Stimulated activated CD8-positive, alpha-beta memory T cell treated with anti-CD3 and anti-CD28 coated beads, Interleukin-7, amount 100 ng/mL, for 48 hours (primary cell): ENCODE measurements around the gene ADAMTS12.

Experiments
- DNase-seq, 2 donors: peaks; one replicate each; pipeline ENCODE4 v3.0.0-alpha.2; 2020; ENCODE audit warnings: low read depth in 1 of 2; ENCODE audit errors: extremely low read depth in 1 of 2

Gene ADAMTS12

GRCh38 chr5:33810491-33811120 lies 81.2 kb downstream of the ADAMTS12 start:
- no peak for DNase-seq

GRCh38 chr5:33809936-33810335 lies 81.9 kb downstream of the ADAMTS12 start:
- DNase-seq, result no peak

GRCh38 chr5:33808699-33809098 lies 83.1 kb downstream of the ADAMTS12 start:
- no peak for DNase-seq

GRCh38 chr5:33807771-33808170 lies 84.0 kb downstream of the ADAMTS12 start:
- no peak for DNase-seq

GRCh38 chr5:33806738-33807442 lies 84.9 kb downstream of the ADAMTS12 start:
- no peak for DNase-seq

GRCh38 chr5:33801292-33801691 lies 90.5 kb downstream of the ADAMTS12 start:
- DNase-seq, result no peak

GRCh38 chr5:33800241-33800950 lies 91.4 kb downstream of the ADAMTS12 start:
- DNase-seq, result no peak

GRCh38 chr5:33795496-33795895 lies 96.3 kb downstream of the ADAMTS12 start:
- no peak for DNase-seq

GRCh38 chr5:33794550-33795181 lies 97.1 kb downstream of the ADAMTS12 start:
- DNase-seq, result no peak

GRCh38 chr5:33793836-33794549 lies 97.8 kb downstream of the ADAMTS12 start:
- no peak for DNase-seq

GRCh38 chr5:33793276-33793675 lies 98.5 kb downstream of the ADAMTS12 start:
- no peak for DNase-seq

GRCh38 chr5:33792559-33792958 lies 99.2 kb downstream of the ADAMTS12 start:
- DNase-seq, result no peak

- no peak for DNase-seq
Measured at GRCh38 chr5:33789567-33789957, 102.2 kb downstream of the ADAMTS12 start.

- no peak for DNase-seq
Measured at GRCh38 chr5:33788922-33789566, 102.7 kb downstream of the ADAMTS12 start.

- DNase-seq, result no peak
Measured at GRCh38 chr5:33785571-33785970, 106.2 kb downstream of the ADAMTS12 start.

GRCh38 chr5:33781286-33781685 lies 110.5 kb downstream of the ADAMTS12 start:
- DNase-seq, result no peak

GRCh38 chr5:33776151-33776660 lies 115.6 kb downstream of the ADAMTS12 start:
- no peak for DNase-seq

- DNase-seq, result no peak
Measured at GRCh38 chr5:33774341-33774740, 117.4 kb downstream of the ADAMTS12 start.

- no peak for DNase-seq
Measured at GRCh38 chr5:33772380-33772897, 119.4 kb downstream of the ADAMTS12 start.

- no peak for DNase-seq
Measured at GRCh38 chr5:33769968-33770367, 121.8 kb downstream of the ADAMTS12 start.
